Activated gamma-delta T cell treated with anti-CD3 and anti-CD28 coated beads, Interleukin-2, amount 50 U/mL, for 16 hours (primary cell): Measurements from ENCODE around the gene LIMS2.

ENCODE experiments used
- DNase-seq: peaks from one replicate; pipeline ENCODE4 v3.0.0-alpha.2; 2020; ENCODE audit warnings: low read depth

The LIMS2 gene

DNA sequence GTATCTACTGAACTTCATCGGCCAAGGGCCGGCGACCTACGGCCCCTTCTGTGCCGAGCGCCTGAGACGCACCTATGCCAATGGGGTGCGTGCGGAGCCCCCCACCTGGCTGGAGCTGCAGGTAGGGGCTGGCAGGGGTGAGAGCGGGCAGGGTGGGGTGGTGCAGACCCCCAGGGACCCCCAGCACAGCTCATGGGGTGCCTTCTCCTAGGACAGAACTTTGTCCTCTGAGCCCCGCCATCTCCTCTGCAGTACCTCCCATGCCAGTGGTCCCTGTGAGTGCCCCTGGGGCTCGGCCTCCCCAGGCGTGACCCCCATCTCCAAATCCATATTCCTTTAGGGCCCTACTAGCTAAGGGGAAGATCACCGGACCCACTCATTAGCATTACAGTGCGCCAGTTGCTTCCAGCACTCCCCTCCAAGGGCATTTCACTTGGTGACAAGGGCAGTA lies 53.3 kb downstream of the LIMS2 start:
- DNase-seq: no peak

DNA sequence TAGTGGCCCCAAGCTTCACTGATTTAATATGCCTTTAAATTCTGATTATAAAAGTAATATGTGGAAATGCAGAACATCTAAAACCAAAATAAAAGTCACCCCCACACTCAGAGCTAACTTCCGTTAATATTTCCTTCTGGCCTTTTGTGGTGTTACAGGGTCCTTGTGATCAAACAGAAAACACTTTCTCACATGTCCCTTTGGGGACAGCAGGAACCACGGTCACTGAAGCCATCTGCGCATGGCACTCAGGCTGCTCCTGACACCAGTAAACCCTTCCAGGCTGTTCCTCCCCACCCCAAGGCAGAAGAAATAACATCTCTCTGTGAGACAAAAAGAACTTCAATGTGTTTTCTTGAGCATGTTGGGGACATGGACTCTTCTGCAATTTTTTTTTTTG lies 54.5 kb downstream of the LIMS2 start:
- no peak for DNase-seq

DNA sequence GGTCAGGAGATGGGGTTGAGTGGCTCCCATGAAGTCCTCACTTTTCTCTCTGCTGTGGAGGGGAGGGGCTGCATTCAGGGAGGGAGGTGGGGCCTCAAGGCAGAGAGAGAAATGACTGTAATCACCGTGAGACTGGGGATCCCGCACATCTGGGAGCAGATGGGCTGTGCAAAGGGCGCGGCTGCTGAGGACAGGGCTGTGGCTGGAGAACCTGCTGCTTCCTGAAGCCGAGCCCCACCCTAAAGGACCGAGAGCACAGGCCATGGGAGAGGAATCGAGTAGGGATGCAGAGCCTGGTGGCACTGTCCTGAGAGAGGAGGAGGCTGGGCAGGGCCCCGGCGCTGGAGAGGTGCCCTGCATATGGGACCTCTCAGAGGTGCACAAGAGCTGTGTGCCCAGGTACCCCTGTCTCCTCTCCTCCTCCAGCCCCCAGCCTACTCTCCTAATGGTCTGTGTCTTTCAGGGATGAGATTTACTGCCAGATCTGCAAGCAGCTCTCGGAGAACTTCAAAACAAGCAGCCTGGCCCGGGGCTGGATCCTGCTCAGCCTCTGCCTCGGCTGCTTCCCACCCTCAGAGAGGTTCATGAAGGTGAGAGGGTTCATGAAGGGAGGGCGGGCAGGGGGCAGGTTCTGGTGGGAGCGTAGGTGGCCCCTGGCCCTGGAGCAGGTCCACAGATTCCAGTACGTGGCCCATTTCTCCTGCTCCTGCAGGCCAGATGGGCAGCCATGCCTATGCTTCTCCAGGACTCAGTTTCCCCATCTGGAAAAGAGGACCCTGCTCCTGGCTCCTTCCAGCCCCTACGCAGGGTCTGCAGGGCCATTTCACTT lies 55.2 kb downstream of the LIMS2 start:
- no peak for DNase-seq

DNA sequence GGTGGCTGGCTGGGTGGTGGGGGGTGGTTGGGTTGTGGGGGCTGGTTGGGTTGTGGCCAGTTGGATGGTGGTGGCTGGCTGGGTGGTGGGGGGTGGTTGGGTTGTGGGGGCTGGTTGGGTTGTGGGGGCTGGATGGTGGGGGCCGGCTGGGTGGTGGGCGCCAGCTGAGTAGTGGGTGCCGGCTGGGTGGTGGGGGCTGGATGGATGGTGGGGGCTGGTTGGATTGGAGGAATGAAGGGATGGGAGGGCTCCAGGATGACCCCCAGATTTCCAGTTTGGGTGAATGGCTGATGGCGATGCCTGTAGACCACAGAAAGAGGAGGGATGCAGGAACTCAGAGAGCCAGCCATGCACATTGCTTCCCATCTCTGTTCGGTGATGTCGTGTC lies 56.1 kb downstream of the LIMS2 start:
- no peak for DNase-seq

DNA sequence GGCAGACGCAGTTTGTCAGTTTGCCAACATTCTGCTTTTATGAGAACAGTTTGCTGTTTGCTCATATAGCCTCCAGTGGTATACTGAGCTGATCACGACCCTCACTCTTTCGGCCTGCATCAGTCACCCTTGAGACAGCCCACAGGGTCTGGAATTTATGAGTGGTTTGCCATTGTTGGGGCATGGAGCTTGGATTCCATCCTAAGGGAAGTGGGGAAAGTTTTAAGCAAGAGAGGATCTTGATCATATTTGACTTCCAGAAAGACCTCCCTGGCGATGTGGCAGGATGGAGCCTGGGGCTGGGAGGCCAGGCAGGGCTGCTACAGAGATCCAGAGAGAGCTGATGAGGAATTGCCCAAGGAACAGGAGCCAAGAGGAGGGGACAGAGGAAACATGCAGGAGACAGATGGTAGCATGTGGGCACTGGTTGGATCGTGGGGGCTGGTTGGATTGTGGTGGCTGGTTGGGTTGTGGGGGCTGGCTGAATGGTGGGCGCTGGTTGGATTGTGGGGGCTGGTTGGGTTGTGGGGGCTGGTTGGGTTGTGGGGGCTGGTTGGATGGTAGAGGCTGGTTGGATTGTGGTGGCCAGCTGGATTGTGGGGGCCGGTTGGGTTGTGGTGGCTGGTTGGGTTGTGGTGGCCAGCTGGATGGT lies 56.7 kb downstream of the LIMS2 start:
- no peak for DNase-seq

DNA sequence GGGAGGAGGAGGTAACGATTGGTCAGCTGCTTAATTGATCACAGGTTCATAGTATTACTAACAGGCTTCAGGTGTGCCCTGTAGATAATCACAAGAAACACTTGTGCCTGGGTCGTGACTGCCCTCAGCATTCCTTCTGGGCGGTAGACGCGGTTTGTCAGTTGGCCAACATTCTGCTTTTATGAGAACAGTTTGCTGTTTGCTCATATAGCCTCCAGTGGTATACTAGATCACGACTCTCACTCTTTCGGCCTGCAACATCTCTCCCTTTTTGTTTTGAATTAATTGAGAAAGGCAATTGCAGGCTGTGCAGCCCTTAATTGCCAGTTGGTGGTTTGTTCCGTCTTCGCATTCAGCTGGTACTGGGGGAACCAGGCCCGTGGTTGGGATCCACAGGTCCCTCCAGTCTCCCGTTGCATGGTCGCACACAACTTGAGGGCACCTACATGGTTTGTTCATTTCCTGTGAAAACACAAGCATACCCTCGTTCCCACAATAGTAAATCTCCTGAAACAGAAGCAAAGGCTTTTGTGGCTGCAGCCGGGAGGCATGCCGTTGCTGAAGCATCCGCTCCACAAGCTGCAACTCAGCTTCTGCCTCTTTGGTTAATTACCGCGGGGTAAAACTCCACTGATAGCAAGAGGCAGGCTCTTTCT lies 59.7 kb downstream of the LIMS2 start:
- no peak for DNase-seq

DNA sequence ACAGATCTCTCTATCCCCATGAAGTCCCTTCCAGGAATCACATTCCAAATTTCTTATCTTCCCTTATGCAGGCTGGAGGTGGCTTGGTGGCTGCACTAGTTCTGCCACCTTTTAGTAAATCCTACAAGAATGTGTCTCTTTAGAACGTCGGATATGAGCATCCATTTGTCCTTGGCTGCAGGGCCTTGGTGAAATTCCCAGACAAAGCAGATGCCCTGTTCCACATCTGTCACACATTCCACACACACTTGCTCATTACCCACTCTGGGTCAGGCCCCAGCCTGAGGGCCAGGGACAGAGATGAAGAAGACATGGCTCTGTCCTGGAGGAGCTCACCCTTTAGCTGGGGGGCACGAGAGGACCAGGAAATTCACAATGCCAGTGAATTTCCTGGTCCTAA lies 60.6 kb downstream of the LIMS2 start:
- no peak for DNase-seq

DNA sequence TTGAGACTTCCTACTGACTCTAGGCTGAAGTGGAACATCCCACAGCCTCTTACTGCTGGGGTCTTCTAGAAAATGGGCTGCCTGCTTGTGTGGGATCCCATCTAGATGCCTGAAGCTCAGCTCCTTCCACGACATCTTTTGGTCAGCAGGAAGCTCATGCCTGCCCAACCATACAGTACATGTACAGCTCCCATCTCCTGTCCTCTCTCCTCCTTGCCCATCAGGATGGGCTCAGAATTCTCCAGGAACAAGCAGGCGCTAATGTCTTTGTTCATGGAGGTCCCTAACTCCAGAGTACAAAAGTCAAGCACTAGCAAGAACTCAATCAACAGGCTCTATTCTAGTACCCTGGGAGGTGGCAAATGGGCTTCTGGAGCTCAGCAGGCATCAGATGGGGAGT lies 61.1 kb downstream of the LIMS2 start:
- no peak for DNase-seq

DNA sequence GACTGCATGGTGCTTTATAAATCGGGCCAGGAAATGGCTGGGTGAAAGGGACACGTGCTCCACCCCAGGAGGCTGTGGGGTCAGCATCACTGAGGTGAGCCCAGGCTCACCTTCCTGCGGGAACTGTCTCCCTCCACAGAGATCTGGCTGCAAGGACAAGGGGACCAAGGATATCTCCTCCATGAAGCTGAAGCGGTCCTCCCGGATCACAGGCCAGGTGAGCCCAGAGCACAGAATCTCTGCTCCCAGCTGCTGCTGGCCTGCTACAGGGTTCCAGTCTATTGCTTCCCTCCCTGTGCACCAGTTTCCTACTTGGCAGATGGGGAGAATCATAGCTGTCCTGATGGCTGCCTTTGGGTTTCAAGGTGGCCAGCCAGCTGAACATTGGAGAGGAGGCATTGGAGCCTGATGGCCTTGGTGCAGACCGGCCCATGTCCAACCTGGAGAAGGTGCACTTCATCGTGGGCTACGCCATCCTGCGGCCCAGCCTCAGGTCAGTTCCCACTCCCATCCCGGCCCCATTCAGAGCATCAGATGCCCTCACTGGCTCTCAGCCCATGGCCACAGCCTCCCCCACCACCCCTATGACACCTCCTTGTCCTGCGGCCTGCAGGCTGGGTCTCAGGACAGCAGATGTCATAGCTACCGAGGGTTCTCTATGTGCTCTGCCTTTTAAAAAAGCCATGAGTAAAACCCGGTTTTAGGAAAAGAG lies 63.1 kb downstream of the LIMS2 start:
- DNase-seq: no peak

DNA sequence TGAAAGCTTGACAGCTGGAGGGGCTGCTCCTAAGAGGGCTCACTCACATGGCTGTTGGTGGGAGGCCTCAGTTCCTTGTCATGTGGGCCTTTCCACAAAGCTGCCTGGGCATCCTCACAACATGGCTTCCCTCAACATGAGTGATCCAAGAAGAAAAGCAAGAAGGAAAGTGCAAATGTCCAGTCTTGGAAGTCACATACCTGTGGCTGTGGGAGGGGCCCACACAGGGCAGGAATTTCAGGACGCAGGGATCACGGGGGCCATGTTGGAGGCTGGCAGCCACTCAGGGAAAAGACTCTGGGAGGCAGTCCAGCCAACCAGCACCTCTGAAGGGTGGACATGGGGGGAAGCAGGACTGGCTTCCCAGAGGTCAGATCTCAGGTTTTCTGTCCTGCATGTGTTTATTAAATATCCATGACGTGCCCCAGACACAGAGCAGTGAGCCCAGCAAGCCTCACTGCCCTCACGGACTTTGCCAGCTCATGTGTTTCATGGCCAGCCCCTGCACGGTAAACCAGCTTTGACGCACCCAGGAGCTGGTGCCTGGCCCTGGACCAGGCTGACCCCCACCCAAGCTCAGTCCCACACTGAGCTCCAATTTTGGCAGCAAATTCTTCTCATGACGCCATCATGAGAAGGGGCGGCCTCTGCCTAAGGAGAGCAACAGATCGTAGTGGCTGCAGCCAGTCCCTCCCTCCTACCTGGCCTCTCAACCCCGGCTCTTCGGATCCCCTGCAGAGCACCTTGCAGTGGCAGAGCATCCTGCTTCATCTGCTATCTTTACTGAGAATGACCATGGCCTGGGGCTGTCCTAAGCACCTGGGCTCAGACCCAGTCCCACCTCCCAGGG lies 64.0 kb downstream of the LIMS2 start:
- no peak for DNase-seq

DNA sequence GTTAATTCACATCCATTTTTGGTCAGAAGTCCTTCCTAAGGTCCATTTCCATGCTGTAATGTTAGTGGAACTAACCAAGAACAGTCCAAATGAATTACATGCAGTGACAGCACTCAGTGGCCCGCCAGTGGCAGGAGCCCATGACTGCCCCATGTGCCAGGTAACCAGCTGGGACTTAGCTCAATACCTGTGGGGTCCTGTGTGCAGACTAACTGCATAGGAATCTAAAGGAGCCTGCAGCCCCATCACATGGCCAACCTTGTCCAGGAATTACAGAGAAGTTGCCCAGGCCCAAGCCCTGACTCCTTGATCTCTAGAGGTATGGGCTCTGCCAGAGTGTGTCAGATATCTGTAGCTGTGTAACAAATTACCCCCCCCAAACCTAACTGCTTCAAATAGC lies 64.8 kb downstream of the LIMS2 start:
- DNase-seq: no peak

DNA sequence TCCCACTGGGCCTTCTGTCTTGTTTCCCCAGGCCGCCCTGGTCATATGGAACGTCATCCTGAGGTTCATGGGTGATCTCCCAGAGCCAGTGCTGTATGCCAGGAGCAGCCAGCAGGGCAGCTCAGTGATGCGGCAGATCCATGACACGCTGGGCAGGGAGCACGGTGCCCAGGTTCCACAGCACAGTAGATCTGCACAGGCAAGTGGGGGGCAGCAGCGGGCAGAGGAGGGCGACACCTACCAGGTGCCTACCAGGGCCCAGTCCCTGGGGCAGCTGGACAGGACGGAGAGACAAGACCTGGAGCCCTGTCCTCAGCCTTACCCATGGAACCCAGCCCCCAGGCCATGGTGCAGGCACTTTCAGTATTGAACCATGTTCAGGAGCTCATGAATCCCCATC lies 65.5 kb downstream of the LIMS2 start:
- no peak for DNase-seq

DNA sequence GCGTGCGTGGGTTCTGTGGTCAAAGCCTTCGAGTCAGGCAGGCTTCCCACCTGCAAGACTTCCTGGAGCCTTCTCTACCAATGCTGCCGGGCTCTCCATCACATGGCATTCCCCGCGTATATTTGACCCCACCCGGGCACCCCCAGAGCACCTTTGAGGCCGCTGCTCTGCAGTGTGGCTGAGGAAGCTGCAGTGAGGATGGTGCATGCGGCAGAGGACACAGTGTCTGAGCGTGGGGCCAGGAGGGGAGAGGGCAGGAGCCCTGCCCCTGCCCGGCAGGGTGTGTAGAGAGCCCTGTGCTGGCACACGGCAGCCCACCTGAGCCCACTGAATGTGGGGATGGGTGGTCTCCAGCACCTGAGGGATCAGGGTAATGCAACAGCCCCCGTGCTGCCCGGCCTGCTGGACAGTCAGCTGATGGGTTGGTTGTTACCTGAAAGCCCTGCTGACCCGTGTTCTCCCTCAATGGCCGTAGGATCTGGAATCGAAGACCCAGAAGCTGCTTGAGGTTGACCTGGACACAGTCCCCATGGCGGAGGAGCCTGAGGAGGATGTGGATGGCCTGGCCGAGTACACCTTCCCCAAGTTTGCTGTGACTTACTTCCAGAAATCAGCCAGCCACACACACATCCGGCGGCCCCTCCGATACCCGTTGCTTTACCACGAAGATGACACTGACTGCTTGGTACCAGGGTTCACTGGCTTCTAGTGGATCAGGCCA lies 66.1 kb downstream of the LIMS2 start:
- DNase-seq: no peak

DNA sequence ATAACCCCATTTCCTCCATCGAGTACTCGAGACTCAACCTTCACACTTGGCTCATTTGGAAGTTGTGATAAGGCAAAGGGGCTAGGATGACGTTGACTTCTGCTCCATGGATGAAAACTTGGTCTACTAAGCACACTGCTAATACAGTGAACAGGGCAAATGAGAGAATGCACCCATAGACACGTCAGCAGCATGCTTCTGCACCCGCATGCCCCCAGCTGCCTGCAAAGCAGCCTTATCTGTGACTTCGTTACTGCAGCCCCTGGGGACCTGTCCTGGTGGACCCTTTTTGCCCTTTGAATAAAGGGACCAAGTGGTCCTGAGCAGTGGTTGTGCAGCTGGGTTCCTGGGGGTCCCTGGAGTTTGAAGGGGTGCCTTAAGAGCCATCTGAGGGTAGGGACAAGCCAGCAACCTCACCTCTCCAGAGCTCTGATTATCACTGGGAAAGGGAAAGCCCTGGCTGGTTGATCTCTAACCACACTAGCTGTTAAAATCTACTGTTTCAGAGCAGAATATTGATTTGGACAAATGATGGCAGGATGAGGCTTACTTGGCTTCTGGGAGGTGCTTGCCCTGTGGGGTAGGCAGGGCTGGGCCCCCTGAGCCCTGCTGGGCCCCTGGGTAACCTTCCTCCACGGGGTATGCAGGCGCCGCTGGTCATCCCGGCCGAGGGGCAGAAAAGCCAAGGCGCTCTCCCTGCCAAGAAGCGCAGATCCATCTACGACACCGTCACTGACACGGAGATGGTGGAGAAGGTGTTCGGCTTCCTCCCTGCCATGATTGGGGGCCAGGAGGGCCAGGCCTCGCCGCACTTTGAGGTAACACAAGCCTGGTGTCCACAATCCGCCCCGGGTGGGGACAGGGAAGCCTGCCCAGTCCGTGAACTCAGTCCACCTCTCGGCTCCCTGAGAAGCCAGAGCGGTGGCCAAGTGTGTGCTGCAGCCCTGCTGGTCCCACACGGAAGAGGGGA lies 67.0 kb downstream of the LIMS2 start:
- DNase-seq: no peak

DNA sequence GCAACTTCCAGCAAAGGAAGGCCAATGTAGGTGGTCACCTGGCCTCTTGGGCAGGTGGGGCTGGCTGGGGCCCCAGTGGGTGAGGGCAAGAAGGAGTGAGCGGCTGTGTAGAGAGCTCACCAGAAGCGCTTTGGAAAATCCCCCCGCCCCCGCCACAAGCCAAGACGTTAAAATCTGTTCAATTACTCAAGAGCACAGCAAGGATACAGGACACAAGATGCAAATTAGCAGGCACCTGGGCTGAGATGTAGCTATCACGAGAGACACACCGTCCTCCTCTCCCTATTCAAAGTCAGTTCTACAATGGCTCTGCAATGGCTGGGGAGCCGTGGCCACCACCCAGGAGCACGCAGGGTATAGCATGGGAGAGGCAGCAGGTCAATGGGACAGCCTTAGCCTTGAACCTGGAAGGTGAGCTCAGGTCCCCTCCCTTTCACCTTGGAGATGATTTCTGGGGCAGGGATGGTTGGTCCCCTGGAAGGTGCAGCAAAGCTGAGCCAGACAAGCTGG lies 67.9 kb downstream of the LIMS2 start:
- DNase-seq: no peak

DNA sequence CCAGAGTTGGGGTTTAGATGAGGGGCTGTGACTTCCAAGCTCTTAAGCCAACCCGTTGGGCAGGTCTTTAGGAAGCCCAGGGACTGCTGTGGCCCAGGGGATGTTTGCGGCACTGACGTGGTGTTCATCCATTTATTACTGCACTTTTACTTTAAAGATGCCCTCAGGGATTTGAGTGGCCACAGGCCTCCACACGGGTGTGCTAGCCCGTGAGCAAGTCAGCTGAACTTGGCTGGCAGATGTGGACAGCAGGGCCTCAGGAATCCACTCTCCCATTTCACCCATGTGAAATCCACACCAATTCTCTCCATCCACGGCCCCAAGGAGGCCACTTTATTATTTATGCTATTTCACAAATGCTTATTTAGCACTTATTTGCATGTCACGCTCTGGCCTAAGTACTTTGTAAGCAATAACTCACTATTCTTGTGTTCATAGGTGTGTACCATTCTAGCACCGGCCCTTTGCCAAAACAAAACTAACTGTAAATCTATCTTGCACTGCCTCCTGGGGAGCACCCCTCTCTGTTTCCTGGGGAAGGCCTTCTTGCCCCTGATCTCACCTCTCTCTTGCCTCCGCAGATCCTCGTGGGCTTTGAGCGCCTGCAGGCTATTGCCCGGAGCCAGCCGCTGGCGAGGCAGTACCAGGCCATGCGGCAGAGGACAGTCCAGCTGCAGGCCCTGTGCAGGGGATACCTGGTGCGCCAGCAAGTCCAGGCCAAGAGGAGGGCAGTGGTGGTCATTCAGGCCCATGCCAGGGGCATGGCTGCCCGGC lies 68.5 kb downstream of the LIMS2 start:
- no peak for DNase-seq

DNA sequence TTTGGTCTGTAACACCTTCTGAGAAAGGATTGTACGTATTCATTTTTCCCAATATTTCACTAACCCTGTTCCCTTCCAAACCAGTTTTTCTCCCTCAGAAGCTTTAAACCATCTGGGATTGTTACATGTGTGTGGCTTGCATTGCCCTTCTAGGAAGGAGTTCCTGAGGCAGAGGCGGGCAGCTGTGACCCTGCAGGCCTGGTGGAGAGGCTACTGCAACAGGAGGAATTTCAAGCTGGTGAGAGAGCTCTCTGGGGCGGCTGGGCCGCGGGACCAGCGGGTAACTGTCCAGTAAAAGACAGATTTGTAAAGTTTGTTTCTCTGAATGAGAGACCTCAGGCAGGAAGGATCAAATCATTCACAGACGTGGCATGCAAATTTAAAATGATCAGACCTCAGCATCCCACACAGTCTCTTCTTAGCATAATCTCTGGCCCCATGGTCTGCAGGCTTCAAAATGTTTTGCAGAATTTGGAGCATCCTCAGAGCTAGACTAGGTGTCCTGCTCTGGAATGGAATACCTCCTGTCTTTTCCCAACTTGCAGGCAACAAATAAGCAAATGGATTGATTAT lies 69.6 kb downstream of the LIMS2 start:
- no peak for DNase-seq

DNA sequence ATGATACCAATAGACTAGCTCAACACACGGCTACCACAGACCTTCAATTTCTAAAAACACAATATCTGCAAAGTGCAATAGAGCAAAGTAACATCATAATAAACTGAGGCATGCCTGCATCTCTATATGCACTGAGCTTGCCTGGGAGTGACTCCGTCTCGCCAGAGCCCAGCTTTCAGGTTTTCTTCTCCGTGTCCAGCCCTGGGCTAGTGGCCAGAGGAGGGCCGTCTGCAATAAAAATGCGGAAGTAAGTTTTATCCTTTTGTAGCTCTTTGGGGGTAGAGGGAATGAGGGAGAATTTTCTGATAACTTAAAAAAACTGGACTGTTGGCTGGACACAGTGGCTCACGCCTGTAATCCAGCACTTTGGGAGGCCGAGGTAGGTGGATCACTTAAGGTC lies 70.3 kb downstream of the LIMS2 start:
- DNase-seq: no peak
